Cardiac septum (tissue), 1 donor: Measurements from ENCODE around the gene GOPC. TPM values are rescaled to one million over a fixed set of nuclear protein-coding genes. Genes with fewer than 3 reads are reported as not detected.

Experiments used
- DNase-seq: peaks from one replicate; pipeline ENCODE4 v3.0.0-alpha.2; 2020; ENCODE audit warnings: low spot score
- intact Hi-C: fragments of 100-400 bp; cut with DNase I; formaldehyde crosslinking; loops from one replicate; pipeline ENCODE4 v1.14.0; 2022
- total RNA-seq: library from RNA; stranded (reverse); fragmentation: NEBNext Ultra II Directional; extraction: Animal tissue kit (Norgen Biotek cat#: 25700); gene quantifications from one replicate; pipeline ENCODE4 v1.2.1, GENCODE V29; 2021
- donor health status: DM: no; HTN: no; CAD: no.

The GOPC gene
- total RNA-seq, 1 donor from 2014 or later = 27.5 TPM

GRCh38 chr6:117600008-117600743 is 2.1 kb downstream of the GOPC start:
- no peak for DNase-seq
- intact Hi-C loops = loop anchor here (5.0 kb wide), 3 partner anchors 53 to 148 kb away; partner anchors contain the start of gene NUS1

GRCh38 chr6:117597755-117598154 is 4.6 kb downstream of the GOPC start:
- intact Hi-C loops = no loop called here
- DNase-seq = no peak

GRCh38 chr6:117595099-117595923 is 7.0 kb downstream of the GOPC start:
- no peak for DNase-seq
- intact Hi-C loops = no loop called here

GRCh38 chr6:117592983-117593759 is 9.1 kb downstream of the GOPC start:
- no peak for DNase-seq
- intact Hi-C loops = no loop called here

- intact Hi-C loops = no loop called here
- no peak for DNase-seq
Measured at GRCh38 chr6:117591405-117591804, 10.9 kb downstream of the GOPC start.

GRCh38 chr6:117590447-117590846 is 11.9 kb downstream of the GOPC start:
- intact Hi-C loops = no loop called here
- no peak for DNase-seq

GRCh38 chr6:117585647-117586046 is 16.7 kb downstream of the GOPC start:
- DNase-seq = no peak
- intact Hi-C loops = no loop called here

GRCh38 chr6:117574198-117574597 is 28.1 kb downstream of the GOPC start:
- DNase-seq = no peak
- intact Hi-C loops = no loop called here

GRCh38 chr6:117573006-117573680 is 29.2 kb downstream of the GOPC start:
- DNase-seq = no peak
- intact Hi-C loops = no loop called here

GRCh38 chr6:117568831-117569410 is 33.4 kb downstream of the GOPC start:
- no peak for DNase-seq
- intact Hi-C loops = no loop called here

GRCh38 chr6:117568247-117568646 is 34.1 kb downstream of the GOPC start:
- intact Hi-C loops = no loop called here
- no peak for DNase-seq

- no peak for DNase-seq
- intact Hi-C loops = no loop called here
Measured at GRCh38 chr6:117564681-117565080, 37.6 kb downstream of the GOPC start.

GRCh38 chr6:117561128-117561527 is 41.2 kb downstream of the GOPC start:
- intact Hi-C loops = no loop called here
- no peak for DNase-seq

GRCh38 chr6:117559299-117559698 is 43.0 kb downstream of the GOPC start:
- no peak for DNase-seq
- intact Hi-C loops = loop anchor here (5.0 kb wide), 1 partner anchor 212 kb away; no protein-coding TSS in a partner anchor

GRCh38 chr6:117558818-117559217 is 43.5 kb downstream of the GOPC start:
- no peak for DNase-seq
- intact Hi-C loops = loop anchor here (5.0 kb wide), 1 partner anchor 212 kb away; no protein-coding TSS in a partner anchor

- no peak for DNase-seq
- intact Hi-C loops = loop anchor here (2.0 to 5.0 kb wide), 2 partner anchors 109 to 211 kb away; no protein-coding TSS in a partner anchor
Measured at GRCh38 chr6:117557951-117558350, 44.4 kb downstream of the GOPC start.

GRCh38 chr6:117555882-117556498 is 46.3 kb downstream of the GOPC start:
- no peak for DNase-seq
- intact Hi-C loops = loop anchor here (2.0 to 5.0 kb wide), 3 partner anchors 77 to 209 kb away; no protein-coding TSS in a partner anchor

- intact Hi-C loops = loop anchor here (2.0 to 5.0 kb wide), 2 partner anchors 77 to 208 kb away; no protein-coding TSS in a partner anchor
- DNase-seq = no peak
Measured at GRCh38 chr6:117555262-117555849, 47.0 kb downstream of the GOPC start.
